HG03442 (cell line): ENCODE results near the gene CFTR.
"Not testable (repeated sequence)": the region's sequence is repeated elsewhere in the genome, so short reads cannot be mapped to it uniquely, and the experiment has no call there.

Source experiments
- ATAC-seq: cut with Tn5 transposase; IDR thresholded peaks from one replicate; pipeline ENCODE4 v1.9.1; 2021; ENCODE audit warnings: mild to moderate bottlenecking, moderate library complexity; ENCODE audit not compliant: unreplicated experiment

CFTR gene

DNA sequence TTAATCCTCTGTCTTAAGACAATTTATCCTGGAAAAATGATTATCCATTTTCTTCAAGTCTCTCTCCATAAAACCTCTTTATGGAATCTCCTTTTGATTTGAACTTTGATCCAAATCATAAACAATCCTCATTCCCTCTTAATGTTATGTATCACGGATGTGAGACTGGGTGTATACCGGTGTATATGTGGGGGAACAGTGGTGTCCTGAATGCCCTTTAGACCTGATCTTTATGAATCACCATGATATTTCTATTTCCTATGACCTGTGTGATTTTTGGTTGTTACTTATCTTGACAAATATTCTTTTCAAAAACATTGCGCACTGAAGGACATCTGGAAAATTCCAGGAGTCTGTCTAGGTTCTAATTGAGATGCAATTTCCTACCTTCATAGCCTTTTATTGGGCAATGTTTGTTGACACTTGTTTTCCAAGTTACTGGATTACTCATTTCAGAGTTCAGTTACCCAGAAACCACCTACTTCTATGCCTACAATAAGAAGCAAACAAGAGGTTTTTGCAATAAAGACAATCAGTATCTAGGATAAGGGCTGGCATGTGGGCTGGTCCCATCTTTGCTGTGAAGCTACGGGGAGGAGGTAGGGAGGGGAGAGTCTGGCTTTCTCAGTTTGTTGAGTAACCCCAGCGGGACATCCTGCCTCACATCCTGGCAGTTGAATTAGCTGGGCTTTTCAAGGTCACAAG lies 203.0 kb downstream of the CFTR start:
- no peak for ATAC-seq

DNA sequence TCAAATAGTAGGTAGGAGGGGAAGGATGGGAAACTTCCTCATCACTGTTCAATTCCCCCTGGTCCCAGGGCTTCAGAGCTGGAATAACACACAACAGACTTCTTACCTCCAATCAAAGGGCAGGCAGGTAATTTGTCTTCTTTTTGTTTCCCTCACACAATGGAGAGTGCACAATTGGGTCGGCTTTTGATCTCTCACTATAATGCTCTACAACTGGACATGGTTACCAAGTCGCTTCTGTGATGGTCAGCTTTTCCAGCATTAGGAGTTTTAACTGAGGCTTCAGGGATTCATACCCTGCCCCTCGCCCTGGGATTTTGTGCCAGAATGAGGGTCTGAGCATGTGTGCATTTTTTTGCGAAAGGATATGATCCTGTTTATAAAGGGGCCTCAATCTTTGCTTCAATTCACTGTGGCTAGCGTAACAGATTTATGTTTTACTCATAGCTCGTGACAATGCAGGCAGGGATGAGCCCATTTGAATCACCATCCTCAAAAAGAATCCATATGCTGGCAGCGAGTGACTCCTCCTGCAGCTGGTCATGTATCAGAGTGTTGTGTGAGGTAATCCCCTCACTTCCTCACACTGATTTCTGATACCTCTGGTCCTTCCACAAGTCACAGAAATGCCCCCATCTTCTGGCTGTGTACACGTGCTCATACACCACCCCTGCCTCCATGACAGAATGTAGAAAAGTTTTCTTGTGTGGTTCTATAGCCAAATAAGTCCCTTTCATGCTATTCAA lies 203.8 kb downstream of the CFTR start:
- no peak for ATAC-seq

DNA sequence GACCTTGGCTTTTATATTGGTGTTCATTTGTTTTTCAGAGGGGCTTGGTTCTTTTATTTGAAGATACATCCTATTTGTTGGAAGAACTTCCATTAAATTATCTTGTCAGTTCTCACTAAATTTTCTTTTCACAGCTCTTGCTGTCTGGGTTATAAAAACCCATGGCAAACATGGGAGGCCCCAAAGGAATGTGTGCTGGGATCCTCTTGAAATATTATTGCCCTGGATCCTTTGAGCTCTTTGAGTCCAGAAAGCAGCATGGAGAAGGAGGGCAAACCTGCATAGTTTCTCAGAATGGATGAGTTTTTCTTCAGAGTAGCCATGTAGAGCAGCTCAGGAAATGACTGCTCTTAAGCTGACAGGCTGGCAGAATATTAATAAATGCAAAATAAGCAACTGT lies 206.0 kb downstream of the CFTR start:
- ATAC-seq: no peak

DNA sequence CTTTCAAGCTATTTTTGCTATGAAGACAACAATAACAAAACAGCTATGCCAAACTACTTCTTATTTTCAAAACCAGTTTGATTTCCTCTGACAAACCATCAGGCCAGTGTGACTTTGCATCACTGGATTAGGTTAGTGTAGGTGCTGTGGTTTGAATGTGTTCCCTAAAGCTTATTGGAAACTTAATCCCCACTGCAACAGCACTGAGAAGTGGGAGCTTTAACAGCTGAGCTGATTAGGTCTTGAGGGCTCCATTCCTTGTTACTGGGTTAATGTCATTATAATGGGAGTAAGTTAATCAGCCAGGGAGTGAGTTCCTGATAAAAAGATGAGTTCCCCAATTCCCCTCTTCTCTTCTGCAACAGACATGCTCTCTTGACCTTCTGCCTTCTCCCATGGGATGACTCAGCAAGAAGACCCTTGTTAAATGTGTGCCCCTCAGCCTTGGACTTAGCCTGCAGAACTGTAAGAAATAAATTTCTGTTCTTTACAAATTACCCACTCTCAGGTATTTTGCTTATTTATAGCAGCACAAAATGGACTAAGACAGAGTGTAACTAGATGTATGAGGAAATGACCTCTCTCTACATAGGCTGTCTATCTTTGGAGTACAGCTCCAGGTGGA lies 206.6 kb downstream of the CFTR start:
- ATAC-seq: no peak

DNA sequence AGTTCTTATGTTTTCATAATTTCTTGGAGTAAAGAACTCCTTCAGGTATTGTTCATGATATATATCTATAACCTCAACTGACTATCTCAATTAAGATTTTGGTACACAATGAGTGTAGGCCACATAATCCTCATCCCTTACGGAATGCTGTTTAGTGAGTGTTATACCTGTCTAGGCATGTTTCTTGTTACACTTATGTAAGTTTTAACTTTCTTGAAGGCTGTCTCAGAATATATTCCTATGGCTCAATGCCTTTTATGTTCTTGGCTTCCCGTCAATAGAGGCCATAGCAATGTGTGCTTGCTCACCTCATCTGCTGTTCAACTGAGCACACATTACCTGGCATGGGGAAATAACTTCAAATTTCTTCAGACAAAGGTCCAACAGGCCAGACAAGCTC lies 208.3 kb downstream of the CFTR start:
- ATAC-seq: no peak

DNA sequence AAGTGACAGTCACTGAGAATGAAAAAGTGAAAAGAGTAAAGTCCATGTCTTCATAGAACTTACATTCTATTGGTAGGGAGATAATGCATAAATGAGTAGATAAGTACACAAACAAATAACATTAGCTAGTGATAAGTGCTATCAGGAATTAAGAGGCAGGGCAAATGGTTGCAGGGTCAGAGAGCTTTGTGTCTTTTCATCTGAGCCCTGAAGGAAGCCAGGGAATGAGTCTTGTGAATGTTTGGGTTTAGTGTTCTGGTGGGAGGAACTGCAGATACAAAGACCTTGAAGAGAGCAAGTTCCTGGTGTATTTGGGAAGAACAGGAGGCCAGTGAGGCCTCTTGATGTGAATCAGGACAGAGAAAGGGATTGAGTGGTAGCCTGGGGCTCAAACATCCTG lies 209.6 kb downstream of the CFTR start:
- no peak for ATAC-seq

DNA sequence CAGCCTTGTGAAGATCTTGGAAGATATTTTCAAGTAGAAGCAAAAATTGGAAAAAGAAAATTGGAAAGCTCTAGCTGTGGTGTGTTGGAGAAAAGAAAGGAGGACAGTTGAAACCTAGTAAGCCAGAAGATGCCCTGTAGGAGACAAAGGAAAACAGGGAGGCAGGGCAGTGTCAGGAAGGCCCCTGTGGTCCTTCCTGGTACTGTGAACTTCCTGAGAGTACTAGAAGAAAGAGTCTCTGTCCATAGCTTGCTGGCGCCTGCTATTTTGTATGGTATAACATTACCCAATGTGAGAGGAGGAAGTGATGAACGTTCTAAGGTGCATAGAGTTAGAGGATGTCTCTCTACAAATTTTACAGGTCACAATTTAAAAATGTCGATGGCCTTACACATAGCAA lies 210.3 kb downstream of the CFTR start:
- no peak for ATAC-seq

DNA sequence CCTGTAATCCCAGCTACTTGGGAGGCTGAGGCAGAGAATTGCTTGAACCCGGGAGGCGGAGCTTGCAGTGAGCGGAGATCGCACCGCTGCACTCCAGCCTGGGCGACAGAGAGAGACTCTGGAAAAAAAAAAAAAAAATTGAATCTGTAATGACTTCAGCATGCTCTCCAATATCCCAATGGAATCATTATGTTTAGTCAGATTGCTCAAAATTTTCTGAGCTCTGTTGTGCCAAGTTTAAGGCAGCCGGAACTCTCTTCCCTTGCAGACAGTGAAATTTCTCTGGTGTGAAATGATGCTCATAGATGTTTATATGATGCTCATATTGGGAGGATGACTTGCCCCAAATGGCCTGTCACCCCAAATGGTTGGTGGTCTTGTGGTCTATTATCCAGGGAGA lies 212.5 kb downstream of the CFTR start:
- ATAC-seq: no peak

DNA sequence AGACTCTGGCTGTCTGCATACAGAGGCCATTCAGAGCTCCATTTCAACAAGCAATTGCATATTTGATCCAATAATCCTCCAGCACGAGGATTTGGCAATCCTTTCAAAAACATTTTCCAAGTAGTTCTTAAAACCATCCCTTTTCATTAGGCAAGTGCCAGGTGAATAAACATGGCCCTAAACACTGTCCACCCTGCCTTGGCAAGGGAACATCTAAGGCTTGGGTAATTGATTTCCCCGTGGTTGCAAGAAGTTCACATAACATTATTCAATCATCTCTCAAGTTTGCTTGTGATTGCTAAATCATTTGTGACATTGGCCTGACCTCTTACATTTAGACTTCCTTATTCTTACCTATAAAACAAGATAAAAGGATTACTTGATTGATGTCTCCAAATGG lies 218.2 kb downstream of the CFTR start:
- no peak for ATAC-seq

DNA sequence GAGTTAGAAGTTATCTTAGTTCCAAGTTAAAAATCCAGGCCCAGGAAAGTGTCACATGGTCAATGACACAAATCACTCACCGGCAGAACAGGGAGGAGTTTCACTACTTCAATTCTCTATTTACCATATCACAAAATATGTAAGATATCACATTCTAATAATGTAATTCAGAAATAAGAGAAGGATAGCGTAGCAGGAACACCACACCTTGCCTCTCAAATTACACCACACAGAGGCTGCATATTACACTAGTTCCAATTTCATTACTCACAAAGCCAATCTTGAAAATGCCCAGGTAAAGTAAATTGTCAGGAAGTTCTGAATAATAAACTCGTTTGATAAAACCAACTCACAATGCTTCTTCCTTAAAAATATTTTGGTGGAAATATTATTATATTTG lies 224.2 kb downstream of the CFTR start:
- no peak for ATAC-seq

DNA sequence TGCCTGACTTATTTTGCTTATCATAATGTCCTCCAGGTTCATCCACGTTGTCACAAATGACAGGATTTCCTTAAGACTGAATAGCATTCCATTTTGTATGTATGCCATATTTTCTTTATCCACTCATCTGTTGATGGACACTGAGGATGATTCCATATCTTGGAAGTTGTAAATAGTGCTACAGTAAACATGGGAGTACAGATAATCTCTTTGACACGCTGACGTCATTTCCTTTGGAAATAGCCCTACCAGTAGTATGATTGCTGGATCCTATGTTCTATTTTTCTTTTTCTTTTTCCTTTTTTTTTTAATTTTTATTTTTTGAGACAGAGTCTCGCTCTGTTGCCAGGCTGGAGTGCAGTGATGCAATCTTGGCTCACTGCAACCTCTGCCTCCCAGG lies 225.8 kb downstream of the CFTR start:
- no peak for ATAC-seq

DNA sequence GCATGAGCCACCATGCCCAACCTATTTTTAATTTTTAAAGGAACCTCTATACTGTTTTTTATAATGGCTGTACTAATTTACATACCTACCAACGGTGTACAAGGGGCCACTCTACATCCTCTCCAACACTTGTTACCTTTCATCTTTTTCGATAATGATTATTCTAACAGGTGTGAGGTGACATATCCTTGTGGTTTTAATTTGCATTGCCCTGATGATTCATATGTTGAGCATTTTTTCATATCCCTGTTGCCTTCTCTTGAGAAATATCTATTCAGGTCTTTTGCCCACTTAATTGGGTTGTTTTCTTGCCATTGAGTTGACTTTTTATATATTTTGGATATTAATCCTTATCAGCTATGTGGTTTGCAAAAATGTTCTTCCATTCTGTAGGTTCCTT lies 226.4 kb downstream of the CFTR start:
- ATAC-seq: no peak

DNA sequence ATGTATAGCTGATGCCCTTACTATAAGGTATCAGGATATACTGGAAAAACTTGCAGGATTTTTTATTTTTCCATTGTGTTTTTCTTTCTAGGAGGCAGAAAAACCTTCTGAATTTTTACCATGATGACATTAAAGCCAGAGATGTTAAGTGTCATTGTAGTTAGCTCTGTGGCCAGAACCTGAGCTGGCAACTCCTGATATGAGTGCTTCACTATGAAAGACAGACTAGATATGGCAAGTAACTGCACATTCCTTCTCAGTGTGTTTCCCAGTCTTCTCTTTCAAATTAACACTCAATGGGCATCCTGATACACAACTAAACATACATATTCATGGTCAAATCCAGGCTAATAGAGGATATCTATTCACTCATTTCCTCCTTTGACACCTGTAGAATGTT lies 227.3 kb downstream of the CFTR start:
- no peak for ATAC-seq

DNA sequence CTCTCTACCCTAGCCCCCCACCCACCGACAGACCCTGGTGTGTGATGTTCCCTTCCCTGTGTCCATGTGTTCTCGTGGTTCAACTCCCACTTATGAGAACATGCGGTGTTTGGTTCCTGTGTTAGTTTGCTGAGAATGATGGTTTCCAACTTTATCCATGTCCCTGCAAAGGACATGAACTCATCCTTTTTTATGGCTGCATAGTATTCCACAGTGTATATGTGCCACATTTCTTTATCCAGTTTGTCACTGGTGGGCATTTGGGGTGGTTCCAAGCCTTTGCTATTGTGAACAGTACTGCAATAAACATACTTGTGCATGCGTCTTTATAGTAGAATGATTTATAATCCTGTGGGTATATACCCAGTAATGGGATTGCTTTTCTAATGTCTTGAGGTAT lies 228.3 kb downstream of the CFTR start:
- ATAC-seq: not testable (repeated sequence)

DNA sequence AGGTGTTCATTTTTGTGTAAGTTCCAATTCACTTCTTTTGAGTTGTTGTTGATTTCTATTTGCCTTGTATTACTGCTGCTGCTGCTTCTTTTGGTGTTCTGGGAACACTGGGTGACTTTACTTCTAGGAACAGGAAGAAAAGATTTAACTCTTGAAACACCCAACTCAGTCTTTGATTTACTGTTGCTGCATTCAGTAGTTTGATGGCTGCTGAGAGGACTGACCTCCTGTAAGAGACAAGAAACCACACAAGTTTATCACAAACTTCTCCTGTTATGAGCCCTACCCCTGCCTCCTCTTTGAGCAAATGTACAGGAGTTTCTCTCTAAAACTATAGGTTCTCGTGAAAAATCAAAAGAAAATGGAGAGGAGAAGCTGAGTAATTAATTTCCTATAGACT lies 231.7 kb downstream of the CFTR start:
- no peak for ATAC-seq

DNA sequence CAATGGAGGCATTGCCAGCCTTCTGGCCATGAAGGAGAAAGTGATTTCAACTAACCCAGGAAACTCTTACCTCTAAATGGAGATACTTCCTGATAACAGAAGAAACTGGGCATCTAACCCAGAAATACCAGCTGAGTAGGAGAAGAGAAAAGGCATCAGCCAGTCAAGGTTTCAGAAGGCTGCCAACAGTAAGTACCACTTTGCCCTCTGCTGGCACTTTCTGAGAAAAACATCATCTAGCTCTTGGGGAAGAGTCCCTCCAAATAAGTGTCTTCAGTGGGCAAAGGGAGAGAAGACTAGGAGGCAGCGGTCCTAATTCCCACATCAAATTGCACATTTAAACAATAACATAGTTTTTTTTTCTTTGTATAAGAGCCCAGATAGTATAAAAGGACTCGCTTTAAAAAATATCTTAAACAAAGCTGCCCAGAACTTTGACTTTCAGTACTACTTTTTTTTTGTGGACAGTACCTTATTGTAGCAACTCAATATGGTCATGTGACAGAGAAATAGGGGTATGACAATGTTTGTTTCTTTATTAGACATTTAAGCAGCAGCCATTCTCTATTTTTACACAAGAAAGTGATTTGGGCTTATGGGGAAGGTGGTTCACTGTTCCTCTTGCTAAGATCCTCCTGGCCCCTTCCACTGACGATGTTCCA lies 236.1 kb downstream of the CFTR start:
- peak; percentile 90 for ATAC-seq

DNA sequence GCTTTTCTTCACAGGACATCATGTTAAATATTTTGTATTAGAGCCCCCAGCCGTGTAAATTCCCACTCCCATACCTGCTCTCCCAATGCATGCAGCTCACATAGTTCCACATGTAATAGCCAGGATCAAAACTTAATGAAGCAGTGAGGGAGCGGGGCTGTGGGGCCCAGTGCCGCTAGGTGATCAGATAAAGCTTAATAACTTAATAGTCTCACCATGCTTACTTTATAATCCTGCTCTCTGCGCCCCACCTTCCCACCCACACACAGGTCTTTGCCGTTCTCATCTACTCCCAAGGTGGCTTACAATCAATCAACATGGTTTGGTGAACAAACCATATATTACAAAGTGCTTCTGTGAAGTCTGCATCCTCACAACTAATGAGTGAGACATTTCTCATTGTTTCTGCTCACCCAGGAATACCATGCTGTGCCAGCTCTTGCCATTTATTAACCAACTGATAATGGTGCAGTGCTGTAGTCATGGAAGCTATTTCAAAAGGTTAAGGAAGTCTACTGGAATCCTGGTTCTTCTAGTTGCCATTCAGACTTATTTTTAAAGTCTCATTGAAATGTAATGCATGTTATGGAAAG lies 237.0 kb downstream of the CFTR start:
- ATAC-seq: no peak

DNA sequence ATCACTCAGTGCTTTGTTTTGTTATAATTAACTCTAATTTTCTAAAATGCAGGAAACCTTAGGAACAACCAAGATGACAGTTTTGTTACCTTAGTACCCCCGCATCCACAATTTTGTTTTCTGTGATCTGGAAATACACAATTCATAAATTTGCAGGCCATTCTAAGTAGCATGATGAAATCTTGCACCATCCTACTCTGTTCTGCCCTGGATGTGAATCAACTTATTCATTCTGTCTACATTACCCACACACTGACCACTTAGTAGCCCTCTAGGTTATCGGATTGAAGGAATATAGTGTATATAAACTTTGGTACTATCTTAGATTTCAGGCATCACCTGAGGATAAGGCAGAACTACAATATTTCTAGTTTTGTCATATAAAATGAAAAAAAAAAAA lies 237.5 kb downstream of the CFTR start:
- ATAC-seq: no peak
